Measurements from ENCODE around the gene TUBGCP5.

DNA sequence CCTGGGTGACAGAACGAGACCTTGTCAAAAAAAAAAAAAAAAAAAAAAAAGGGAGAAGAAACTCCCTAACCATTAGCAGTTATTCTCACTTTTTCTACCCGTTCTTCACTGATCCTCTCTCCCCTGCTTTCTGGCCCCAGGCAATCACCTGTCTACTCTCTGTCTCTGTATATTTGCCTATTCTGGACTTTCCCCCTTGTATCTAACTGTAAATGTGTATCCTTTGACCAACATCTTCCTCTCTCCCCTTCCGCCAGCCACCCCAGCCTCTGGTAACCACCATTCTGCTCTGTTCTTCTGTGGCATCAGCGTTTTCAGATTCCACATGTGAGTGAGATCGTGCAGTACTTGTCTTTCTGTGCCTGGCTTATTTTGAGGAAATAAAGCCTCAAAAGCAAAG is 66.1 kb downstream of the TUBGCP5 start:
- no peak for TF ChIP-seq ZNF121 (tag by site-specific recombination; IDR thresholded peaks at IDR 0.05)
- TF ChIP-seq CTCF (tag by site-specific recombination; IDR thresholded peaks at IDR 0.05) = no peak
- TF ChIP-seq, protein P1, sequence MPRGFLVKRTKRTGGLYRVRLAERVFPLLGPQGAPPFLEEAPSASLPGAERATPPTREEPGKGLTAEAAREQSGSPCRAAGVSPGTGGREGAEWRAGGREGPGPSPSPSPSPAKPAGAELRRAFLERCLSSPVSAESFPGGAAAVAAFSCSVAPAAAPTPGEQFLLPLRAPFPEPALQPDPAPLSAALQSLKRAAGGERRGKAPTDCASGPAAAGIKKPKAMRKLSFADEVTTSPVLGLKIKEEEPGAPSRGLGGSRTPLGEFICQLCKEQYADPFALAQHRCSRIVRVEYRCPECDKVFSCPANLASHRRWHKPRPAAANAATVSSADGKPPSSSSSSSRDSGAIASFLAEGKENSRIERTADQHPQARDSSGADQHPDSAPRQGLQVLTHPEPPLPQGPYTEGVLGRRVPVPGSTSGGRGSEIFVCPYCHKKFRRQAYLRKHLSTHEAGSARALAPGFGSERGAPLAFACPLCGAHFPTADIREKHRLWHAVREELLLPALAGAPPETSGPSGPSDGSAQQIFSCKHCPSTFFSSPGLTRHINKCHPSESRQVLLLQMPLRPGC (tag by site-specific recombination; IDR thresholded peaks at IDR 0.05) = no peak
